NCI-H2227 (cell line): ENCODE measurements around the gene RBM23.
"Not testable (repeated sequence)": the region's sequence is repeated elsewhere in the genome, so short reads cannot be mapped to it uniquely, and the experiment has no call there.

Source experiments
- DNase-seq: peaks from one replicate; lab custom pipeline; 2025; ENCODE audit not compliant: unreplicated experiment; lab: John Stamatoyannopoulos, UW

Gene RBM23

DNA sequence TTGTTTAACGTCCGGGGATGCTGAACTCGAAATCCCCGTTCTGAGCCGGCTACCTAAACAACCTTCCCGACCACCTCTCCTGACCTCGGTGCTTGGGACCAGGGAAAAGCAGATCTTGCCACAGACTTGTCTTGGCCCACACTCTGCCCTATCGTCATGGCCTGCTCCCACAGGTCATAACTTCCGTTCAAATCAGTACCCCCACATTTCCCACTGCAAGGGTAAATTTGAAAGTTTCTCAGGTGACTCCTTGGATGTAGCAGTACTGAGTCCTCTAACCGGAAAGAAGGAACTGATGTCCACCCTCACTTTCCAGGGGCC, 612 bp upstream of the RBM23 start:
- no peak for DNase-seq

DNA sequence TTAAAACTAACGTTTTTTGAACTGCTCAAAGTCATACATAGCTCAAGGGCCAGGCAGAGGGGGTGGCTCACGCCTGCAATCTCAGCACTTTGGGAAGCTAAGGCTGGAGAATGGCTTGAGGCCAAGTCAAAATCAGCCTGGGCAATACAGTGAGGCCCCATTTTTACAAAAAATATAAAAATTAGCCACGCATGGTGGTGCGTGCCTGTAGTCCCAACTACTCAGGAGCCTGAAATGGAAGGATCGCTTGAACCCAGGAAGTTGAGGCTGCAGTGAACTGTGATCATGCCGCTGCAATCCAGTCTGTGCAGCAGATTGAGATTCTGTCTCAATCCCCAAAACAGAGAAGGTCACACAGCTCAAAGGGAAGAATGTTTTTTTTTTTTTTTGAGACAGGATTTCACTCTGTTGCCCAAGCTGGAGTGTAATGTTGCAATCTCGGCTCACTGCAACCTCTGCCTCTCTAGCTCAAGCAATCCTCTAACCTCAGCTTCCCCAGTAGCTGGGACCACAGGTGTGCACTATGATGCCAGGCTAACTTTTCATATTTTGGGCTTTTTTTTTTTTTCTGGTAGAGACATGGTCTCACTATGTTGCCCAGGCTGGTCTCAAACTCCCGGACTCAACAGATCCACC, 2.9 kb downstream of the RBM23 start:
- DNase-seq: no peak

DNA sequence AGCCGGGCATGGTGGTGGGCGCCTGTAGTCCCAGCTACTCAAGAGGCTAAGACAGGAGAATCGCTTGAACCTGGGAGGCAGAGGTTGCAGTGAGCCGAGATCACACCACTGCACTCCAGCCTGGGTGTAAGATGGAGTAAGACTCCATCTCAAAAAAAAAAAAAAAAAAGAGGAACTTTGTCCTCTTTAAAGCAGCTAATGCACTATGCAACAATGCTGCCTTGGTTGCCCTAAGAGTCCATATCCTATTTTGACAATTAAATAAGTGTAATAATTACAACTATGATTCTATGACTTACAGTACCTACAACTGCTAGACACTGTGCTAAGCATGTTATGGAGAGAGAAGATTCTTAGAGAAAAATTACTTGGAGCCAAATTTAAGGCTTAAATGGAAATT, 4.1 kb downstream of the RBM23 start:
- not testable (repeated sequence) for DNase-seq

DNA sequence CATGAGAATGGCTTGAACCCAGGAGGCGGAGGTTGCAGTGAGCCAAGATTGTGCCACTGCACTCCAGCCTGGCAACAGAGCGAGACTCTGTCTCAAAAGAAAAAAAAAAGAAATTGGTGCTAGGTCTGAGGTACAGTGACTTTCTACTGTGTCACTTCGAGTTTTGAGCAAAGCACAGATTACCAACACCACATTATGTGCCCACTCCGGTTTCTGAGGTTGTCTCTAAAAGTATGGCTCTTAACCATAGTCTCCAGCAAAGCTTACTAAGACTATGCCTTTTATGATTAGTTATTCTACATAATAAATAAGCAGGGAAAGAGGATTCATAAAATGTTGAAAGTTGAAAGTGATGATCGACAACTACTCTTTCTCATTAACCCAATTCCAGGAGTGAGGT, 8.0 kb downstream of the RBM23 start:
- no peak for DNase-seq

DNA sequence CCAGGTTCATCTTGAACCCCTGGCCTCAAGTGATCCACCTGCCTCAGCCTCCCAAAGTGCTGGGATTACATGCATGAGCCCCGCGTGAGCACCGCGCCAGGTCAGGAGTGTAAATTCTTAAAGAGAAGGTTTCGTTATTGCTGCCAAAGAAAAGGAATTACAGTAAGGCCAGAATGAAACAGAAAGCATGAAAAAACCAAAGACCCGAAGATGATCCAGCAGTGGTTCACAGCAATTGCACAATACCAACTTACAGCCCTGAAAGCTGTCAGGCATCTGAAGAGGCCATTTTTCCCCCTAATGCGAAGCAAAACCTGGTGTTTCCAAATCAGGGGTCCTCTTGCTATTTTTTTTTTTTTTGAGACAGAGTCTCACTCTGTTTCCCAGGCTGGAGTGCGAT, 10.3 kb downstream of the RBM23 start:
- no peak for DNase-seq

DNA sequence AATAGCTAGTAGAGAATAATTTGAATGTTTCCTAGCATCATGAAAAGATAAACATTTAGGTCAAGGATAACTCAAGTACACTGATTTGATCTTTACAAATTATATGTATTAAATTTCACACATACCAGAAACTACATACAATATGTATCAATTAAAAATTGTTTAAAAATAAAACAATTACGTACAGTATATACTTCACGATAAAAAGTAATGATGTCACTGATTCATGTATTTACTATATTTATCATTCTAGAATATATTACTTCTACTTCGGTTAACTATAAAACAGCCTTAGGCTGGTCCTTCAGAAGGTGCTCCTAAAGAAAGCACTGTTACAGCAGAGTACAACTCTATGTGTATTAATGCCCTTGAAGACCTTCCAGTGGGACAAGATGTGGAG, 11.5 kb downstream of the RBM23 start:
- no peak for DNase-seq

DNA sequence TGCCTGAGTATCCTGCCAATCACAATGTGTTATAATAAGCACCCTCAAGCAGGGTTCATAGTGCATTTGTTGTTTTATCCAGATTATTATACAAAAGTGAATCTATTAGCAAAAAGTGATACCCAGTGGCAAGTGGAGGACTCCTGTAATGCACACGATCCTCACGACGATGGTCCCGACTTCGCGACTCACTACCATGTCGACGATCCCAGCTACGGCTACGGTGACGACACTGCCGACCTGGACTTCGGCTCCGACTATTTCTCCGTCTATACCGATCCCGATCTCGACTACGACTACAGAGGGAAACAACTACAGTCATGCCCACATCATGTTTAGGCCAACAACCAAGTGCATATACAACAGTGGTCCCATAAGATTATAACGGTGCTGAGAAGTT, 12.9 kb downstream of the RBM23 start:
- no peak for DNase-seq

DNA sequence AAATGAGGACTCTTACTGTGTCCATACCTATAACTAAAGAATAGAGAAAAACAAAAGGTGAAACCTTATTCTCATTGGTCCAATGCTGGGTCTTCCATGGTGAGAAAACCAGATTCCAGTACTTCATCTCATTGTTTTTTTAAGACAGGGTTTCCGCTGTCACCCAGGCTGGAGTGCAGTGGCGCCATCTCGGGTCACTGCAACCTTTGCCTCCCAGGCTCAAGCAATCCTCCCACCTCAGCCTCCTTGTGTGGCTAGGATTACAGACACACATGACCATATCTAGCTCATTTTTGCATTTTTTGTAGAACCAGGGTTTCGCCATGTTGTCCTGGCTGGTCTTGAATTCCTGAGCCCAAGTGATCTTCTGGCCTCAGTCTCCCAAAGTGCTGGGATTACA, 13.3 kb downstream of the RBM23 start:
- DNase-seq: no peak

DNA sequence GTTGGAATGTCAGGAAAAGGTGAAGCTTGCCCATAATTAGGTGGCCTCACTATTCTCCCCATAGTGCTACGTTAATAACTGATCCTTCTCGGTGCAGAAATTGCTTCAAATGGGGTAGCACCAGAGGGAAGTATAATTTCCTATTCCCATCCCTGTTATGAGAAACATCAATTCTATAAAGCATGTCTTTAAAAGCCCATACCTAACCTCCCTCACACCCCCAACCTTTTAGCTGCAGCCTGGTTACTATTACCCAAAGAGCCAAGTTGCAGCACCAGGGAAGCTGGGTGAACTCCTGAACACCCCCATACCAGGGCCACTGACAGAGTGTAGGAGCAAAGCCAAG, 15.2 kb downstream of the RBM23 start:
- DNase-seq: no peak

DNA sequence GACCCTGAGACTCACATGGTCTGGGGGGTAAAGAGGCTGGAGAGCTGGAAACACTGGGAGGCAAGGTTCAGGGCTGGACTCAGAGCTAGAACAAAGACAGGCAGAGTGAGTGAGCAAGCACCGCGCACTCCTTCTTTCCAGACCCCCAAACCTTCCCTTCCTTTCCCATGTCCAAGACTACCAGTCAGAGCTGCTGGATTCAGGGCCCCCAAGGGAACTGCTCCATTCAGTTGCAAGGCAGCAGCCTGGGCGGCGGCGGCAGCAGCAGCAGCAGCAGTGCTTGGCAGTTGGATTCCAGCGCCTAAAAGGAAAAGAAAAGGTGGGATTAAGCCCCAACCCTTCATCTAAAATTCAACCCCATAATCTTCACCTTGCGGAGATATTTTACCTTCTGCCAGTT, 17.1 kb downstream of the RBM23 start:
- no peak for DNase-seq

DNA sequence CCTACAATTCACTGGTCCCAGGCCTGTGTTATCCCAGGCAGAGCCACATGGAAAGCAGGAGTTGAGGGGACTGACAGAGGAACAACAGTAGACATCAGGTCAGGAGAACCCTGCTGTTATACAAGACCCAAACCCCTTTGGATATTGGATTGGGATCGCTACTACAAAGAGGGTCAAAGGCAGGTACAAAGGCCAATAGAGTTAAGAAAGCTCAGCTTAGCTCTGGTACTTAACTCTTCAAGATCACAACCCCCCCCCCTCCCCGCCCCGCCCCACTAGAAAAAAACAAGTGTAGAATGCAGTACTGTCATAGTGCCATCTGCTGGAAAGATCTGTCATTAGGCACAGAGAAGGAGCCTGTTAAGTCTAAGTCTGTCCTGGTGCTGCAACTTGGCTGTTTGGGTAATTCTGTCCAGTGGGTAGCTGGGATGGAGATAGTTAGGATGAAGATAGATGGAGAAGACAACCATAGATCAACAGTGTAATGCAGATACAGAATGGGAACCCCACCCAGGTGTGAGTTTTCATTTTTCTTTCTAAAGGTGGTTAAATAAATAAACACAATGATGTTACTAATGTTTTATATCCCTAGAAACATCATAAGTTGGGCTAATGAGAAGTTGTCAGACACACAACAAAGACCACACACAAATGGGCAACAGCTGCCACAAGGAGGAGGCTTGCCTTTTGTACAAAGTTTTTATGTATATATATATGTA, 18.7 kb downstream of the RBM23 start:
- DNase-seq: peak; percentile 68

DNA sequence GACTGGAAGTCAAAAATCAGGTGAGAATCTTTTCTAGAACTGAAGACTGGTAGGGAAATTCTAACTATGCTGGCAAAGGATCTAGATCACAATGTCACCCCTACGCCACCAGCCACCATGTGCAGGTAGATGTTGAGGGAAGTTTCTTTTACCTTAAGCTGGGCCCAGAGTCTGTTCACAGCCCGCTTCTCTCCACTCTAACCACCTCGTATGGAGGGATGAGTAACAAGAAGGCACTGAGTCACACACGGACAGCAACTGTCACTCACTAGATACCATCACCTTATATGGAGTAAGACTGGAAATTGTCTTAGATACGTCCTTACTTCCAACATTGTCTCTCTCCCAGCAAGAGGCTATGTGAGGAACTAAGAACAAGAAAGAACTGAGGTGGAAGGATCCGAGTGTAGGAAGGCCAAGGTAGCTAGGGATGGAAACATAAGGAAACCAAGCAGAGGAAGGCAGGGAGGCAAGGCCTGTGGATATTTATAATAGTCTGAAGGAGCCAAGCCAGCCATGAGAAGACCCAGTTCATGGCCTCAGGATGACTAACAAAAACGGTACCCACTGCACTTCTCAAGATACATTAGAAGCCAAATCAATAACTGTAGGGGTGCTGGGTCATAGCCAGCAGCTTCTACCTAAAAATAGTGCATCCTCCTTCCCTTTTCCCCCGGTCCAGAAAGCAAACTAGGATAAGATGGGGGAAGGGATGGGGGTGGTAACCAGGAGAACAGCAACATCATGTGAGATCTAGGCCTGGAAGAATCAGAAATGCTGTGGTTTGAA, 20.5 kb downstream of the RBM23 start:
- no peak for DNase-seq

DNA sequence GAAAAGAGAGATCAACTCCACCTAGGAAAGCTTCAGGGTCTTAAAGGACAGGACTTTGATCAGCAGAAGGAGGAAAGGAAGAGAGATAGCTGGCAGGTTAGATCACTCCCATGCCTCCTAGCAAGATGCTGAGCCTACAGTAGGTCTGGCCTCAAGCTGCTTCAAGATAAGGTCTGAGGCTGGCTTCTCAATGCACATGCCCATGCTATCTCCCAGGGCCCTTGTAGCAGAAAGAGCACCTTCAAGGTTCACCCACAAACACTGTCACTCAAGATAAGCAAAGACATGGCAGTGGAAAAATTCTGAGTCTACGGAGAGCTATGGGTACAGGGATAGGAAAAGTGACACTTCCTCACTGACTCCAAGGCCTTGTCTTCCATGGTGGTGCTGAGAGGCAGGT, 21.6 kb downstream of the RBM23 start:
- no peak for DNase-seq

DNA sequence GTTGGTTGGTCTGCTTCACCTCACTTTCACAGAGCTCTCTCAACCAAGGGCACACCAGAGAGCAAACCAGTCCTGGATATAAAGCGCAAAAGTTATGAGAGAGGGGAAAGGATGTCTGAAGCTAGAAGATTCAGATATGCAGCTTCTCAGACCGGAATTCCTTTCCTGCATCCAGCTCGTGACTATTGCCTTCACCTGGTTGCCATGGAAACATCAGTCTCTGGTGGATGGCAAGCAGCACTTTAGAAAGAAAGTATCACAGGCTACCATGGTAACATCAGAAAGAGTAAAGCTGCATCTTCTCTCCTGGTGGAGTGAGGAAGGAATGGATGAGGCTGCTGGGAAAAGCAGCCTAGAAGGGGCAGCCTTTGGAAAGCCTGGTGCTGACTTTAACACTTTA, 22.2 kb downstream of the RBM23 start:
- no peak for DNase-seq

DNA sequence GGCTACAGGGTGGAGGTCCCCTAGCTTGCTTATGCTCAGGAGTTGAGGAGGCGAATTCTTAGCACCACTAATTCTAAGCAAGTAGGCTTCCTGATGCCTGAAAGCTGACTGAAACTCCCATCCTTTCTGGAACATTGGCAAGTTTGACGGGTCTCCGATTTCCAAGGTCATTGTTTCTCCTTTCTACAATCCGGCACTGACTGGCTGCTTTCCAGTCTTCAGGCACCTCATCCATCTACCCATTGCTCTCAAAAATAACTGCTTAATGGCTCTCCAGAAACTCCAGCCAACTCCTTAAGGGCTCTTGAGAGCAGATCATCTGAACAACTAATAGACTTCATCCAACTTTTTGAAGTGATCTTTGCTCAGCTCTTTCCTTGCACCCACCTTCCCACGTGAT, 22.6 kb downstream of the RBM23 start:
- no peak for DNase-seq

DNA sequence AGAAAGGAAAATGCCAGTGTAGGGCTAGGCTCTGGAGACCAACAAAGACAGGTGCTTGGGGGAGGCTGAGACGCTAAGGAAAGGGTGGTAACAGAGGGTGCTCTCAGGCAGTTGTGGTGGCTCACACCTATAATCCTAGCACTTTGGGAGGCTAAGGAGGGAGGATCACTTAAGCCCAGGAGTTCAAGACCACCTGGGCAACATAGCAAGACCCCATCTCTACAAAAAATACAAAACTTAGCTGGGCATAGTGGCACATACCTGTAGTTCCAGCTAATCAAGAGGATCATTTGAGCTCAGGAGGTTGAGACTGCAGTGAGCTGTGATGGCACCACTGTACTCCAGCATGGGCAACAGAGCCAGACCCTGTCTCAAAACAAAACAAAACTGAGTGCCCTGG, 23.5 kb downstream of the RBM23 start:
- no peak for DNase-seq

DNA sequence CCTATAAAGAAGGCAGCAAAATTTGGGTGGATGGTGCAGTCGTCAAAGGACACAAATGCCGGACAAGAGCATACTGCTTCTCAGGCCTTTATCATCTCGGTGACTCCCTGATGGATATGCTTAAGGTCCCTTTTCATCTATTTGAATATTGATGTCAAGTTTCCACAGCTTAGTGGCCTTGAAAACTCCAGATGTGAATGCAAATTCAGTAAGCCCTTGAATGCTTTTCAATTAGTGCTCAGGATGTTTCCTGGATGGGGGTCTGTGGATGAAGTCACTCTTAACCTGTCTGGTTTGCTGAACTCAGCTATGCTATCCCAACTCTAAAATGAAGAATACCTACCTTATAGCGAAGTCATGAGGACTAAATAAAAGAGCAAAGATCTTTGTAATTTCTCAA, 25.2 kb downstream of the RBM23 start:
- DNase-seq: no peak

DNA sequence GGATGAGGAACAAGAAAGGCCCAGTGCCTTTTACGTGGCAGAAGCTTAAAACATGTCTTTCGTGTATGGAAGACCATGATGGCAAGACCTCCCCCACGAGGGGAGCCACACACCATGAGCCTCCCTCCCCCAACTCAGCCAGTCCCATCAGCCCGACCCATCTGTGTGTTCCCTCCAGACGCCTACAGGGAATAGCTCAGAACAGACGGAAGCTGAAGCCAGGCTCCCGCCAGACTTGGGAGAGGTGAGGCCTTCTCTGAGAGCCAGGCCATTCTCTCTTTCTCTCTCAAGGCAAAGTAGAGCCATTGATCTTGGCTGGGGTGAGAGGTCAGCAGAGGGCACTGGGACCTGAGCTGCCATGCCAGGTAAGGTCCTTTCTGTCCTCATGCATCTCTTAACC, 26.5 kb downstream of the RBM23 start:
- no peak for DNase-seq

DNA sequence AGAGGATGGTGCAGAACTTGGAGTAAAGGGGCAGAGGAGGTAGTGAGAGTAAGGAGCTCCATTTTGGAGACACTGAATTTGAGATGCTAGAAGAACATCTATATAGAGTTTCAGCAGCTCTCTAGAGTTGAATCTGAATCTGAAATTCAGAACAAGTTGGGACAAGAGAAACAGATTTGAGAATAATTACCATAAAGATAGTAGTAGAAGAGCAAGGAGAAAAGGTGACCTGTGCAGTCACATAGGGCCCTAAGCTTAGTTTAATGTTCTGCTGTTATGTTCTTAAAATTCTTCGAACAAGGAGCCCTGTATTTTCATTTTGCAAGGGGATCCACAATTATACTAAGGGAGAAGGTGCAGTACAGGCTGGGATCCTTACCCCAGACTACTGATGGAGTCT, 28.5 kb downstream of the RBM23 start:
- no peak for DNase-seq

DNA sequence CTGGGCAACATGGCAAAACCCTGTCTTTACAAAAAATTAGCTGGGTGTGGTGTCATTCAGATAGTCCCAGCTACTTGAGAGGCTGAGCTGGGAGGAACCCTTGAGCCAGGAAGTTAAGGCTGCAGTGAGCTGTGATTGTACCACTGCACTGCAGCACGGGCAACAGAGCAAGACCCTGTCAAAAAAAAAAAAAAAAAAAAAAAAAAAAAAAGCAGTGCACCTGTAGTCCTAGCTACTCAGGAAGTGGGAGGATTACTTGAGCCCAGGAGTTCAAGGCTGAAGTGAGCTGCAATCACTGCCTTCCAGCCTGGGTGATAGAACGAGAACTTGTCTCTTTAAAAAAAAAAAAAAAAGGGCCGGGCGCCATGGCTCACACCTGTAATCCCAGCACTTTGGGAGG, 30.3 kb downstream of the RBM23 start:
- DNase-seq: no peak

DNA sequence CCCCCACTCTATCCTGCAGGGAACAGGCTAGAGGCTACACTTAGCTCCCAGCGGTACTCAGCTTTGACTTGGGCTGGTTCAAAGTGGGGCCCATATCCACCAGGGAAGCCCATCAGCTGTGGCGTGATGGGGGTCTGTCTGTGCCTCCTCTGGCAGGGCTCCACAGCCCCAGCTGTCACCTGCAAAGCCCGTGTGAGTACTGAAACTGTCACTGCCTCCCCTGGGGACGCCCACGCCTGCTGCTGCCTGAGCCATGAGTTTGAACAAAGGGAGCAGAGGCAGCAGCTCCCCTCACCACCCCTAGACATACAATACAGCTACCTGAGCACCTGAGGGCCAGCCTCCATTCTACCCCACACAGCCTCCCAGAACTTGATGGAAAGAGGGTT, 31.0 kb downstream of the RBM23 start:
- DNase-seq: no peak

DNA sequence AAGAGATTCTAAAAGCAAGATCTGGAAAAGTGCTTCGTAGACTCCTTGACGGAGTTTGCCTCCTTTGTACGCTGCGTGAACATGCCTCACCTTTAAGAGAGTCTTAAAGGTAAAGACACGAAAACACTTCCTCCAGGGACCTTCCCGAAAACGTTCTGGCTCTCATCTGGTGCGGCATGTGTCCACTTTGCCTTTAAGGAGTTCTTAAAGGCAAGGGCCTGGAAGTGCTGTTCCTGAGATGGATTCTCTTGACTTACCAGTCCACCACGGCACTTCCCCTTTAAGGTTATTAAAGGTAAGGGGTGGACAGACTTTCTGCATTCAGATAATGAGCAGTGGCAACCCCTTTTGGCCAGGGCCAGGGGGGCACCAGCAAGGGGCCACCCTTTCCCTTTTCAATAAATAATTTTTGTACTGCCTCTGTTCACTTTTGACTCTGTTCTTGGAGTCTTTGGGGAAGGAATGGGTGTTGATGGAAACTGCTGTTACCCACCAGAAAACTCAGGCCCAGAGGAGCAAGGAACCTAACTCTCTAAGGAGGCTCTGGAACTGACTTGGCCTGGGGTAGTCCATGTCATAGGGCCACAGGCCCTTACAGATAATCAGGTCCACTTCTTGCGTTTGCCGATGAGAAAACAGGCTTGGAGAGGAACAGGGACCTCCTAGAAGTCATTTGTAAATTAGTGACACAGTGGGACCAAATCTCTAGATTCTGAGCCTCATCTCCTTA, 31.5 kb downstream of the RBM23 start:
- DNase-seq: peak; percentile 91
